NCI-H1694 treated with DMSO at 0.1 percent for 48 hours (cell line): ENCODE data around the gene RNF141.

Experiments used
- DNase-seq: peaks from one replicate; lab custom pipeline; 2025; lab: John Stamatoyannopoulos, UW

The RNF141 gene

DNA sequence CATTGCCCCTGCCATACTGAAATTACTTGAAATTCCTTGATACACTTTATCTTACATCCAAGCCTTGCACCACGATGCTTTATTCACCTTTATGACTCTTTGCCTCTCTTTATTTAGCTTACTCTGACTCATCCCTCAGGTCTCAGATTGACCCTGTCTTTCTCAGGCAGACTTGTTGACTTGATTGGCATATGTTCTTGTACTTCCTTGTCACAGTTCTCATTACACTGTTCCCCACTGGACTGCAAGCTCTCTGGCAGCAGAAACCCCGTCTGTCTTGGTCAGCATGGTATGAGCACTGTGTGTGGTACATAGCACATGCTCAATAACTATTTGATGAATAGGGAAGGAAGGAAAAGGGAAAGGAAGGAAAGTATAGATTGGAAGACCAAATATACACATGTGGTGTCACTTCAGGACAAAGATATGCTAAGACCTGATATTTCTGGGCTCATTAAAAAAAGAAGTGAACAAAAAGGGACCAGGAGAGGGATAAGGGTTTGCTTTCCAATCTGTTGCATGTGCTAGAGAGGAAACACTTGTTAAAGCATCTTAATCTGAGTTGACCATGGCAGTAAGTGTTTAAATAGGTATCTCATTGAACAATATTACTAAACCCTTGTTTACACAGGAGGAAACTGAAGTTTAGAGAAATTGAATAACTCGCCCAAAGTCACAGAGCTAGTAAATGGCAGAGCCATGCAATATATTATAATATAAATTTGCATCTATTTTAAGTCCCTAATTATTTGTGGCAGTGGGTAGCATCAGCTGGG lies 20.2 kb upstream of the RNF141 start:
- DNase-seq = no peak

DNA sequence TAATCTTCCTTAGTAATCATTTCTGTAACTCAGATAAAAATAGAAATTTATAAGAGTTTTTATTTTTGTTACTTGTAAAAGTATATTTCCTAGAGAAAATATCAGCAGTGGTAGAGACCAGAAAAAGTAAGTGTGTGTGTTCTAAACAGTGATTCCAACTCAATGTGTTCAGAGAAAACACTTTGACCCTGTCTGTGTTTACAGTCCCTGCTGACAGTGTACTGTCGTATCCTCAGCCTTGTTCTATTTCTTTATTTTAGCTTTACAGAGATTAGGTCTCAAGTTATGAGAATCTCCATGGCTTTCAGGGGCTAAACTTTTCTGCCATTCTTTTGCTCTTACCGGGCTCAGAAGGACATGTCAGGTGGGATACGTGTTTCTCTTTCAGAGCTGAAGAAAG lies 17.3 kb upstream of the RNF141 start:
- no peak for DNase-seq

DNA sequence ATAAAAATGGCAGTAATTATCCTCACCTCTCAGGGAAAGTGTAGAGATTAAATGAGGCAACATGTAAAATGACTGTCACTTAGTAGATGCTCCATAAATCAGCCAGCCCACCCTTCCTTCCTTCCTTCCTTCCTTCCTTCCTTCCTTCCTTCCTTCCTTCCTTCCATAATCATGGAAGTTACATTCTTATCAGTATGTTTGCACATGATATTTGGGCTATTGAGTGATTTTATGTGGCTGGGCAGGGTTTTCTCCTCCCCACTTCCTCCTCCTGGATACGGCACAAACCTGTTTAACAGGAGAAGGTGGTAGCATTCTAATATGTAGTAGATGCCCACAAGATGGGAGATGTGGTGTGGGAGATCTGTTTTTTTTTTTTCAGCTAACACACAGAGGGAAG lies 15.6 kb upstream of the RNF141 start:
- DNase-seq = no peak

DNA sequence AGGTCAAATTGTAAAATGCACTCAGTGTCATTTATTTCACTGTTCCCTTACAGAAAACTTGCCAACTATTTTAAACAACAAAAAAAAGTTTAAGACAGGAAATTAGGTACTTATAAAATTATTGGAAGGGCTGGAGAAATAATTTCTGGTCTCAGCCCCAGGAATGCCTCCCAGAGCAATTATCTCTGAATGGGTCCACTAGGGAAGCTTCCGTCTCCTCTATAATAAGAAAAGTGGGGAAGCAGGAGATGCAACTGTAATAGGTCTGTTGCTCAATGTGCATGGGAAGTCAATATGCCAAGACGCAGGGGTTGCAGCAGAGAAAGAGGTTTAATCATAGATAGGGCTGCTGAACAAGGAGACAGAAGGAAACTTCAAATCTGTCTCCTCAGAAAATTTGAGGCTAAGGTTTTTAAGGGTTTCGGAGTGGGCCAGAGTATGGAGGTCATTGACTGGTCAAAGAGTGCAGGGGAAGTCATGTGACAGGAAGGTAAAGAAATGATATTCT lies 10.9 kb upstream of the RNF141 start:
- DNase-seq = no peak

DNA sequence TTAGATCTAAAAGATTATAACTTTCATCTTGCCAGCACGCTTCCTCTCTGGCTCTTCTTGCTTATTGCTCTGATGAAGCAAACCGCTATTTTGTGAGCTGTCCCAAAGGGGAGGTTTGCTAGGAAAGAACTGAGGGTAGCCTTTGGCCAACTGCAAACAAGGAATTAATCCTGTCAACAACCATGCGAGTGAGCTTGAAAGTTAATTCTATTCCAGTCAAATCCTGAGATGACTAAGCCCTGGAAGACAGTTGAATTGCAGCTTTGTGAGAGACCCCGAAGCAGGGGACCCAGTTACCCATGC lies 10.3 kb upstream of the RNF141 start:
- DNase-seq = no peak

DNA sequence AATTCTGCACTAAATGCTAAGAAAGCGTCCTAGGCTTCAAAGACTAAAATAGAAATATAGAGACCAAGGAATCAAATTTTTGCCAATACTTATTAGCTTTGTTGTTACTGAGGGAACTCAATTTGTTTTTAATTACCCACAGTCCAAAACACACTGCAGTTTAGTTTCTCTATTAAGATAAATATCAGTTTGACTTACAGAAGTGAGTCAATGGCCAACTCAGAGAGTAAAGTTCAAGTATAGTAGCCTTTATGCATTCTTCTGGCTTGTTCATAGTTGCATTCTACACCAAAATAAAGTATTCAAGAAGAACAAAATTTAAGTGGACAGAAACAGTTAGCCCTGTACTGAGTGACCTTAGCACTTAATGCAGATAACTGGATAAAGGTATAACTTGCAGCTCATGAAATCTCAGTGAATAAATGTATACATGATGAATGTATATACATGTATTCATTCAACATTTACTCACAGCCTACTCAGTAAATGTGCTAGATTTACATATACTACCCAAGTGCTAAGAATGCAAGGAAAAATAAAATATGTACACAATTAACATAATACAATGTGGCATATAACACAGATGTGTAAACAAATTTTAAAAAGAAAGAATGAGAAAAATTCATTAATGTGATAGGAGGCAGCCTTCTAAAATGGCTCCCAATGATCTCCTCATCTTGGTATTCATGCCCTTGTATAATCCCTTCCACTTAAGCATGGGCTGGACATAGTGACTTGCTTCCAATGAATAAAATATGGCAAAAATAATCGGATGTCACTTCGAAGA lies 9.7 kb upstream of the RNF141 start:
- DNase-seq = no peak

DNA sequence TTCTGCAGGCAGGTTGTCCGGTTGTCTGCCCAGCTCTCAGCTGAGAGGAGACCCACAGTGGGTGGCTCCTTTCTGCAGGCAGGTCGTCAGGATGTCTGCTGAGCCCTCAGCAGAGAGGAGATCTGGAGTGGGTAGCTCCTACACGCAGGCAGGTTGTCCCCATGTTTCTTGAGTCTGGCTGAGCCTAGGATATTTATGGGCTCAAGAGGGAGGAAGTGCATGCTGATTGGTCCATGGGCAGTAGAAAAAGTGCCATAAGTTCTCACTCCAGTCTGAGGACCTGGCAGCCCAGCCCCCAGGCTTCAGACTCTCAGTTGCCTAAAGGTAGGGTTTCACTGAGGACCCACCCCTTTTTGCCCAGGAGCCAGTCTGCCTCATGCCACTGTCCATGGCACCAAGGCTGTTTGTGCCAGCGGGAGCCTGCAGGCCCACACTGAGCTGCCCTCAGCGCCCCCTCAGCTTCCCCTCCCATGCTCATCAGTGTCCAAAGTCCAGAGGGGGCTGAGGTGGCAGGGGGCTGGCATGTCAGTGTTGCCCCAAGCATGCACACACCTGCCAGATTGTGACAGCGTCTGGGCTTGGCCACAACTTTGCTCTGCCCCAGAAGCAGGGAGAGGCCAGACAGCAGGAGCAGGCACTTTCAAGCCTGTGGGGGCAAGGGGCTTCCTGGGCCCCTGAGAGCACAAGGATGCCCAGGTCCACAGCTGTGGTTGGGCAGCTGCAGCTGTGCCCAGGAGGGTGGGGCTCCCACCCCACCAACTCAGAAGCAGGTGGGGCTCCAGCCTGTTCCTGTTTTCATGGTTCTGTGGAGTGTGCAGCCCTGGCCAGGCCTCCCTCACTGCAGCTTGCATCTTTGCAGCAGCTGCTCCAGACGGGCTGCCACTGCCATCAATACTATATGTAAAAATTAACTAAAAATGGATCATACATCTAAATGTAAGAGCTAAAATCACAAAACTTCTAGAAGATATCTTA lies 3.8 kb upstream of the RNF141 start:
- DNase-seq = no peak

DNA sequence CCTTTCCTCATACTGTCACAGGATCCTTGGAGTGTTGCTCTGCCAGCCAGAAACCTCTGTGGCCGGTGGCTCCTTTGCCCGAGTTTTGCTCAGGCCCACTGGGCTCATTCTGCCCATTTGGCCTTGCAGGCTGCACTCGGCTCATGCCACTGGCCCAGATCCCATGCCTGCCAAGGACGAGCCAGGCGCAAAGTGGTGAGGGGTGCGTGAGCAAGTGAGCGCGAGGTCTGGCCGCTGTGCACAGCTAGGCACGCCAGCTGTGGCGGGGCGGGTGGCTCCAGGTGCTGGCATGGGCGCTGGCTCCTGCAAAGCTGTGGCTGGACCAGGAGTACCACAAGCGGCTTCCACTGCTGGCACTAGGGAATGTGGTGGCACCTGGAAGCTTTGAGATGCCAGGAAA lies 2.8 kb upstream of the RNF141 start:
- DNase-seq = no peak

DNA sequence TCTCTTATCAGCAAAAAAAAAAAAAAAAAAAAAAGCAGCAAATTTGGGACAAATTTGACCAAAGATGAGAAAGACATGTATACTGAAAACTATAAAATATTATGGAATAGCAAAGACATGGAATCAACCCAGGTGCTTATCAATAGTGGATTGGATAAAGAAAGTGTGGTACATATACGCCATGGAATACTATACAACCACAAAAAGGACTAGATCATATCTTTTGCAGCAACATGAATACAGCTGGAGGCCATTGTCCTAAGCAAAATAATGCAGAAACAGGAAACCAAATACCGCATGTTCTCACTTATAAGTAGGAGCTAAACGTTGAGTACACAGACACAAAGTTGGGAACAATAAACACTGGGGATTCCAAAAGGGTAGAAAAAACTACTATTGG lies 1.8 kb upstream of the RNF141 start:
- DNase-seq = no peak

DNA sequence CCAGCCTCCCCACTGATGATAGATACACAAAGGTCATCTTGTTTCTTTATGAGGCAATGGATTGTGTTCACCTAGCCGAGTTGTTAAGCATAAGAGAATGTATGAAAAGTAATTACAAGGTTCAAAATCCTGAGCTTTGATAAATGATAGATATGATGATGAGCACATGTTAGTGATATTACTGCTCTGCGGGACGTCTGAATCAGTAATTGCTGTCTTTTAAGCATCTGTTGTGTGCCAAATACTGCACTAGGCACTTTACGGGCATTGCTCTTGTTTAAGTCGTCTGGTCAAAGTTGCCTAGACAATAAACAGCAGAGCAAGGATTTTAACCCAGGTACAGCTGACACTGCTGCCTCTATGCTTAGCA lies 559 bp upstream of the RNF141 start:
- no peak for DNase-seq

DNA sequence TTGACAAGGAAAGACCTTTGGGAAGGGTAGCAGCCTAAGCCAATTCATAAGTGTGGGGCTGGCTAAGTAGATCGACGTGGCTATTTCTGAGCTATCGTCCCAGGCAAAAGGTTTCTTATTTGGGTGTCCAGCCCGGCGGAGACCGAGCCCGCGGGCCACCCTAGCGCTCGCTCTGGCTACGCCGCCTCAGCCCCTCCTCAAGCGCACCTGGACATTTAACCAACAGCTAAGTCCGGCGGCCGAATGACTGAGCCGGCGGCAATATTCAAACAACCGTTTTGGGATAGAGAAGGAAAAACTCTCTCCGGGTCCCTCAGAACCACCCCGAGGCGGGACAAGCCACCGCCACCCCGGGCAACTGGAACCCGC lies 457 bp downstream of the RNF141 start:
- no peak for DNase-seq

DNA sequence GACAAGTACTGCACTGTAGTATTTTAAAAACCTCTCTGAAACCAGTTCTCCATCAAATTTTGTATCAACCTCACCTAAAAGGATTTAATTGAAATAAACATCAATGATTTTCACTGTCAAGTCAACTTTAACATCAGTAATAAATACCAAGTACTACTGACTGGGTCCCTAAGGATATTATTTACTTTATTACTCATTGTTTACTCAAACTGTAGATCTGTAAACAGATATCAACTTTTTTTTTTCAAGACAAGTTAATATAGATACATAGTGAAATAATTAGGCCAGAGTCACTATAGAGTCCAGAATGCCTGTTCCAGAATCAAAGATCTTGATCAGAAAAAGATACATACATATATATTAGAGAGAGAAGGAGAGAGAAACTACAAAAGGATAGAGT lies 1.6 kb downstream of the RNF141 start:
- no peak for DNase-seq

DNA sequence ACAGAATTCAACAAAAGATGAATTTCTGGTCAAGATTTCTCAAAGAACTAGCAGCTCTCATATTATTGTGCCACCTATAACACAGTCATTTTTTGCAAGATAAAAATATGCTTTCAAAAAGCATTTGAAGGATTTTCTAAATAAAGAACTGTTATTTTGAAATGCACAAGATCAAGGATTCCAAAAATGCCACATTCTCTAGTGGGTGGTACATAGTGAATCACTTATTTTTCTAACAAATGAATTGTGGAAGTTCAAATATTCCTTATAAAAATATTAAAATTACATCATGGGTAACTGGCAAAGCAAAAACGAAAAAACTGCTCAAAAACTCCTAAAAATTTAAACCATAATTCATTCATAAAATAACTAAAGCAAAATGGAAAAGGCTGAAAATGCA lies 2.1 kb downstream of the RNF141 start:
- DNase-seq = no peak

DNA sequence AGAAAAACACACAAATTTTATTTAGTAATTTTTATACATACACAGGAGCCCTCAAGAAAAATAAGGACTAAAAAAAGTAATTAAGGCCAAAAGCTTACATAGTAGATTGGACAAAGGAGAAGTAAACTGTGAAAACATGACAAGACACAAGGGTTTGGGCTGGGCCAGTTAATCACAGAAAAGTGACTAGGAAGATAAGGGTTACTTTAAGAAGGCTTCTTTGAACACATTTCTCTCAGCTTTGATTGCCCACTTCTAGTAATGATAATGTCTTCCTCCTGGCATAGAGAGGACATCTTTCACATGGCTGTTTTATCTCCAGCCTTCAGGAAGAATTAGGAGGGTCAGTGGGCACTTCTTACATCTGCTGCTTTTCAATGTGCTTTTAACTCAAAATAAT lies 3.4 kb downstream of the RNF141 start:
- DNase-seq = no peak

DNA sequence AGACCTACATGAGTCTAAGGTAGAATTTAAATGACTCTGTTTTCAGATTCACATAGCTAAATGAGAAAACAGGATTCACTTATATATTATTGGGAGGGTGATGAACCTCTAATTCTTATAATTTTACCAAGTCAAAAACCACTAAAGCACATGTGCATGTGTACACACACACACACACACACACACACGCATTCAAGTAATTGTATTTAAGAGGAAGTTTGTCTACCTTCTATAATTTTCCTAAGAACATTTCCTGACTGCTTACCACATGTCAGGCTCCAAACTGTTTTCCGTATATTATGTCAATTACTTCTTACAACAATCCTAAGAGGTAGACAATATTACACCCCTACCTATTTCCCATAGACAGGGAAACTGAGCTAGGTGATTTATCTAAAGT lies 6.7 kb downstream of the RNF141 start:
- DNase-seq = no peak

DNA sequence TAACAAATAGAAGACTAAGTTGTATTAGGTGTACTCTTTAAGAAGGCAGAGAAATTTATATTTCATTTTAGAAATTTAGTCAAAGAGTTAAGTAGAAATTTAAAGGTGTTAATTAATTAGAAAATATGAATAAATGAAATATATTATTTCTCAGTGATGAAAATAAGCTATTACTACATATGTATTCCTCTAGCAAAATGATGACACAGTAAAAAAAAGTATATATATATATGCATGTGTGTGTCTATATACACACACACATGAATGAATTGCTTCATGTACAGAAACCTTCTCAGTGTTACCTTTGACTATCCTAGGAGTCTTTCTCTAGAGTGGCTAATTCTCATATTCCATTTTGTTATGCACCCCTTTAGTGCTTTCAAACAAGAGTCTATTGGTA lies 7.7 kb downstream of the RNF141 start:
- DNase-seq = no peak

DNA sequence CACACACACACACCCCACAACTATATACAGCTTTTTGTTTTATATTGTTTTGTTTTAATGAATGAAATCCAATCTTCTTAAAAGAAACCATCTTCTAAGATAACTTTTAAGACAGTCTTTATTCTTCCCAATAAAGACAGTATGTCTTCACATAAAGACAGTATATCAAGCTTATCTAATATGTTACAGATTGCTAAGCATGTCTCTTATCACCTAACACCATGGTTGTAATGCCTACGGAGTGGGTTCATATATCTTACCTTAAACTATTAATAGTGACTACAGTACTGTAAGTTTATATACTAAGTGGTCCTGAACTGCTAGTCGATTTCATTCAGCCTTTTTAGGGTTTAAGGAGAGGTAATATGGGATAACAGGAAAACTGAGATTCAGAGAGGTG lies 8.5 kb downstream of the RNF141 start:
- DNase-seq = no peak

DNA sequence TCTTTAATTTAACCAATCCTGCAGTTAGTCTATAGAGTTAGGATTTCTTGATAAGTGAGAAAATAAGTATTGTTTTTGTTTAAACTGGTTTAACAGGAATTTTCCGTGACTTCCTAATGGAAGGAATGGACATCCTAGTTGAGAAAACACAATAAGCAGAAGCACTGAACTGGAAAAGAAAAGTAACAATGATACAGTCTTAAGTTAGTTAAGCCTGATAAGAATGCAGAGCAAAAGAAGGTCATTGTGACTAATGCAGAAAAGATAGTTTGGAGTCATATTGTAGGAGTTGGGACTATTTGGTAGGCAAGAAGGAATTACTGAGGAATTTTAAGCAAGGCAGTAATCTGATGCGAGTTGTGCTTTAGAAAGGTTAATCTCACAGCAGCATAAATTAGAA lies 11.7 kb downstream of the RNF141 start:
- DNase-seq = no peak

DNA sequence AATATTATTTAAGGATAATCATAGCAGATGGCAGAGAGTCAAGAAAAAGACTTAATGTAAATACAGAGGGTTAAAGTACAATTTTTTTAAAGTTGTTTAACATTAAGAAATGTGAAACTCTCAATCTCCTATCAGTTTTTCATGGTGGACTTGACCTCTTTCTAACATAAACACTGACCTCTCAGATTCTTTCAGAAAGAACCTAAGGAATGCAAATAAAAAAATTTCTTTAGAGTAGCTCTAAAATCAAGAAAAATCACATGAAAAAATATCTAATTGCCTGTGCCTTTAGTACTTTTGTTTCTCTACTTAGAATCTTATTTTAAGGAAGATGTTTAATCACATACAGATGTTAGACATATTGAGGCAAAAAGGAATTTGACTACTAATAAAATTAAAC lies 12.9 kb downstream of the RNF141 start:
- DNase-seq = no peak

DNA sequence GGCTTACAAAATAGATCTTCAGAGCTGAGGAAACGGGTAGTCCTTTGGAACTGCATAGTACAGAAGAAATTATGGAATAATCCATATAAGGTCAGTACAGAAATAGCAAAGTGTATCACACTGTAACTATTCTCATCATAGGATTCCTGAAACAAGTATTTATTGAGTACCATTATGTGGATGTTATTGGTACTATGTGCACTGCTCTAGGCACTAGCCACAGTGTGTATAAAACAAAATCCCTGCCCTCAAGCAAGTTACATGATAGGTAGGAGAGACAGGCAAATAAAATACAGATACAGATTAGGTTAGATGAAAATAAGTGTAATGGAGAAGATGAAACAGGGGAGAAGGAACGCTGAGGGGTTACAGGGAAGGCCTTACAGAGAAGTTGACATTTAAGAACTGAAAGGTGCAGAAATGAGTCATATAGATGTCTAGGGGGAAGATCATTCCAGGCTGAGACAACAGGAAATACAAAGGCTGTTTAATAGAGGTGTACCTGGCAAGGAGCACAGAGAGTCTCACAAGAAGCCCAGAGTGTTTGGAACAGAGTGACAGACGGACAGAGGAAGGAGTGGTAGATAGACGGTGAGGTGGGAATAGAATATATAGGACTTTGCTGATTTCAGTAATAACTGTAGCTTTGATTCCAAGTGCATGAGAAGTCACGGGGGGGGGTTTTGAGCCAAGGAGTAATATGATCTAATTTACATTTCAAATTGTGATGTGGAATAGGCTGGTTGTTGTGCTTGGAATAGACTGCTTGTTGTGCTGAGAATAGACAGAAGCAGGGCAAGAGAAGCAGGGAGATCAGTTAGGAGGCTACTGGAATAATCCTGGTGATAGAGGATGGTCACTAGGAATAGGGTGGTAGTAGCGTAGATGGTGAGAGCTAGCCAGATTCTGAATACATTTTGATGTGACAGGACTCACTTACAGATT lies 13.7 kb downstream of the RNF141 start:
- no peak for DNase-seq

DNA sequence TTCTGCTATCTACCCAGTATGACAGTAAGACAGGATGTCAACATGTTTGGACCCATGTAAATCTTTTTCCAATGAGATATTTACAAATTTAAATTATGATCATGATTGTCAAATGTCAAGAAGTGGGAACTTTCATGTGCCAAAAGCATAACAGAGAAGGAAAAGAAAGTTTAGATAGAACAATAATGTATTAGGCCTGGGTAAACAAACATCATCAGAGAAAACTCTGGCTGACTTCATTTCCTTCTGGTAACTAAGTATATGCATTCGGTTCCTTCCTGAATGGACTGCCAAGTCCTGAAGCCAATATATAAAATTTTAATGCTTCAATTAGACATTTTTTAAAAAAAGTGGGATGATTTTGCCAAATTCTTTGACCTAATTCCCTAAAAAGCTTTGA lies 16.5 kb downstream of the RNF141 start:
- DNase-seq = no peak

DNA sequence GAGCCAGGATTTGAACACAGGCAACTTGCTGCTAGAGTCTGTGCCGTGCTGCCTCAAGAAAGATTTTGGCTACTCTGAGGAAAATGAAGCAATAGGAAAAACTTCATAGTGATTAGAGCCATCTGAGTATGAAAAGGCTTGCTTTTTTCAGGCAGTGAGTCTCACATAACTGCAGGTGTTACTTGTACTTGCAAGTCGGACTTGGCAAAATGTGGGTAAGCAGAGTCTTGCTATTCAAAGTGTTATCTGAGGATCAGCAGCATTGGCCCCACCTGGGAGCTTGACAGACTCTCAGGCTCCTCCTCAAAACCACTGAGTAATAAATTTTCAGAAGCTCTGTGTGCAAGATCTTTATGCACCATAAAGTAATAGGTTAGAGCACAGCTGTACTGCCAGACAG lies 18.1 kb downstream of the RNF141 start:
- DNase-seq = no peak
